Type B pancreatic cell (in vitro differentiated cells): ENCODE data around the gene PLCL1. TPM values are rescaled to one million over a fixed set of nuclear protein-coding genes. Genes with fewer than 3 reads are reported as not detected.
"Not testable (repeated sequence)": the region's sequence is repeated elsewhere in the genome, so short reads cannot be mapped to it uniquely, and the experiment has no call there.

Experiments
- DNase-seq: peaks from one replicate; pipeline ENCODE4 v3.0.0; 2021; ENCODE audit warnings: mixed read lengths; ENCODE audit not compliant: unreplicated experiment; ENCODE audit errors: extremely low spot score
- H3K27ac Mint-ChIP-seq: 2 replicates; pipeline ENCODE4 v1.8.0; 2021; ENCODE audit warnings: mild to moderate bottlenecking, mixed read lengths
- H3K27me3 Mint-ChIP-seq: 2 replicates; pipeline ENCODE4 v1.8.0; 2021; ENCODE audit warnings: mixed read lengths
- H3K36me3 Mint-ChIP-seq: 2 replicates; pipeline ENCODE4 v1.8.0; 2021; ENCODE audit warnings: mixed read lengths
- H3K4me1 Mint-ChIP-seq: one replicate; pipeline ENCODE4 v1.8.0; 2021; ENCODE audit warnings: mixed read lengths; ENCODE audit not compliant: unreplicated experiment
- H3K4me3 Mint-ChIP-seq: 2 replicates; pipeline ENCODE4 v1.8.0; 2021; ENCODE audit warnings: mild to moderate bottlenecking, mixed read lengths
- H3K9me3 Mint-ChIP-seq: 2 replicates; pipeline ENCODE4 v1.8.0; 2021; ENCODE audit warnings: mixed read lengths
- total RNA-seq: library from RNA; stranded (reverse); gene quantifications from 2 replicates; pipeline ENCODE4 v1.2.1, GENCODE V29; 2021; ENCODE audit warnings: low replicate concordance
- TF ChIP-seq, protein P1 (sequence below): fragments of 200-600 bp; sonication (generic); conservative IDR thresholded peaks from 2 replicates; pipeline ENCODE4 v1.5.0; 2021; ENCODE audit warnings: antibody characterized with exemption, mild to moderate bottlenecking

Gene PLCL1
- total RNA-seq, 1 donor from 2014 or later, result 4.4 TPM

GRCh38 chr2:198006733-198007132 lies 202.3 kb downstream of the PLCL1 start:
- H3K27ac Mint-ChIP-seq, result no peak overlapping the region
- H3K4me1 Mint-ChIP-seq, result no peaks in the 10 kb centered on the region
- TF ChIP-seq, protein P1, sequence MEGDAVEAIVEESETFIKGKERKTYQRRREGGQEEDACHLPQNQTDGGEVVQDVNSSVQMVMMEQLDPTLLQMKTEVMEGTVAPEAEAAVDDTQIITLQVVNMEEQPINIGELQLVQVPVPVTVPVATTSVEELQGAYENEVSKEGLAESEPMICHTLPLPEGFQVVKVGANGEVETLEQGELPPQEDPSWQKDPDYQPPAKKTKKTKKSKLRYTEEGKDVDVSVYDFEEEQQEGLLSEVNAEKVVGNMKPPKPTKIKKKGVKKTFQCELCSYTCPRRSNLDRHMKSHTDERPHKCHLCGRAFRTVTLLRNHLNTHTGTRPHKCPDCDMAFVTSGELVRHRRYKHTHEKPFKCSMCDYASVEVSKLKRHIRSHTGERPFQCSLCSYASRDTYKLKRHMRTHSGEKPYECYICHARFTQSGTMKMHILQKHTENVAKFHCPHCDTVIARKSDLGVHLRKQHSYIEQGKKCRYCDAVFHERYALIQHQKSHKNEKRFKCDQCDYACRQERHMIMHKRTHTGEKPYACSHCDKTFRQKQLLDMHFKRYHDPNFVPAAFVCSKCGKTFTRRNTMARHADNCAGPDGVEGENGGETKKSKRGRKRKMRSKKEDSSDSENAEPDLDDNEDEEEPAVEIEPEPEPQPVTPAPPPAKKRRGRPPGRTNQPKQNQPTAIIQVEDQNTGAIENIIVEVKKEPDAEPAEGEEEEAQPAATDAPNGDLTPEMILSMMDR, result no peak
- H3K27me3 Mint-ChIP-seq, result no peaks in the 10 kb centered on the region
- H3K9me3 Mint-ChIP-seq, result no peaks in the 10 kb centered on the region
- no peak for DNase-seq
- no peak overlapping the region for H3K4me3 Mint-ChIP-seq
- no peaks in the 10 kb centered on the region for H3K36me3 Mint-ChIP-seq

DNA sequence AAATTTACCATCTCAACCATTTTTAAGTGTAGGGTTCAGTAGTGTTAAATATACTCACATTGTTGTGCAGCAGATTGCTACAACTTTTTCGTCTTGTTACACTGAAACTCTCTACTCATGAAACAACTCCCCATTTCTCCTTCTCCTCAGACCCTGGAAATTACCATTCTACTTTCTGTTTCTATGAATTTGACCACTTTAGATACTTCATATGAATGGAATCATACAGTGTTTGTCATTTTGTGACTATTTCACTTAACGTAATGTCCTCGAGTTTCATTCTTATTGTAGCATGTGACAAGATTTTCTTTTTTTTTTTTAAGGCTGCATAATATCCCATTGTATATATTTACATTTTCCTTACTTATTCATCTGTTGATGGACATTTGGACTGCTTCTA lies 203.8 kb downstream of the PLCL1 start:
- Mint-ChIP-seq H3K36me3 (no peaks in the 10 kb centered on the region), H3K27ac (no peak overlapping the region), H3K9me3 (no peaks in the 10 kb centered on the region), H3K4me1 (no peaks in the 10 kb centered on the region), H3K4me3 (no peak overlapping the region), H3K27me3 (no peaks in the 10 kb centered on the region)
- TF ChIP-seq, protein P1, result no peak
- DNase-seq, result no peak

DNA sequence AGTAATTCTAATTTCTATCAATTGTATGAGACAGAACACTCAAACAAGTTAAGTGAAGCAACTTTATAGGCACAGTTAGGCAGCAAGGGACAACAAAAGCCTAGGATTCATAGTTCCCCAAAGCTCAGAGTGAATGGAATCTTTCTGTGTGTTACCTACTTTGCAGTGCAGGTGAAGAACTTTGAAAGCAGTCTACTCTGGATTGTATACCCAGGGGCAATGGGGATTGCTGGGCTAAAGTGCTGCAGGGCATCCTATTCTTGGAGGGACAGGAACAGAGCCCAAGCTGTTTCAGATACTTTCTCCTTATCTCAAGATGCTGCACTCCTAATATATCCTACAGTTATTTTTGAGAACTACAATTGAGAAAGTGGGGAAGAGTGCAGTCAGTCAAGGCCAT lies 207.6 kb downstream of the PLCL1 start:
- no peak overlapping the region for H3K4me3 Mint-ChIP-seq
- H3K9me3 Mint-ChIP-seq, result no peaks in the 10 kb centered on the region
- H3K4me1 Mint-ChIP-seq, result no peaks in the 10 kb centered on the region
- no peak overlapping the region for H3K27ac Mint-ChIP-seq
- TF ChIP-seq, protein P1, result no peak
- H3K36me3 Mint-ChIP-seq, result no peaks in the 10 kb centered on the region
- no peaks in the 10 kb centered on the region for H3K27me3 Mint-ChIP-seq
- DNase-seq, result no peak

- Mint-ChIP-seq H3K4me3 (no peak overlapping the region), H3K9me3 (no peaks in the 10 kb centered on the region), H3K27me3 (no peaks in the 10 kb centered on the region), H3K4me1 (no peaks in the 10 kb centered on the region), H3K27ac (no peak overlapping the region), H3K36me3 (no peaks in the 10 kb centered on the region)
- DNase-seq, result no peak
- TF ChIP-seq, protein P1, result no peak
Measured at GRCh38 chr2:198016243-198016642, 211.8 kb downstream of the PLCL1 start.

GRCh38 chr2:198017068-198017467 lies 212.7 kb downstream of the PLCL1 start:
- TF ChIP-seq, protein P1, result no peak

GRCh38 chr2:198028955-198029354 lies 224.6 kb downstream of the PLCL1 start:
- H3K36me3 Mint-ChIP-seq, result no peaks in the 10 kb centered on the region
- no peaks in the 10 kb centered on the region for H3K9me3 Mint-ChIP-seq
- no peak overlapping the region for H3K27ac Mint-ChIP-seq
- TF ChIP-seq, protein P1, result no peak
- no peaks in the 10 kb centered on the region for H3K4me1 Mint-ChIP-seq
- H3K4me3 Mint-ChIP-seq, result no peak overlapping the region
- DNase-seq, result no peak
- peaks cover 4% of the 10 kb centered on the region for H3K27me3 Mint-ChIP-seq

More at GRCh38 chr2:198017068-198017467, 212.7 kb downstream of the PLCL1 start:
- DNase-seq, result no peak
- H3K4me1 Mint-ChIP-seq, result no peaks in the 10 kb centered on the region
- H3K9me3 Mint-ChIP-seq, result no peaks in the 10 kb centered on the region
- H3K27ac Mint-ChIP-seq, result no peak overlapping the region
- no peaks in the 10 kb centered on the region for H3K36me3 Mint-ChIP-seq
- H3K4me3 Mint-ChIP-seq, result no peak overlapping the region
- H3K27me3 Mint-ChIP-seq, result no peaks in the 10 kb centered on the region

DNA sequence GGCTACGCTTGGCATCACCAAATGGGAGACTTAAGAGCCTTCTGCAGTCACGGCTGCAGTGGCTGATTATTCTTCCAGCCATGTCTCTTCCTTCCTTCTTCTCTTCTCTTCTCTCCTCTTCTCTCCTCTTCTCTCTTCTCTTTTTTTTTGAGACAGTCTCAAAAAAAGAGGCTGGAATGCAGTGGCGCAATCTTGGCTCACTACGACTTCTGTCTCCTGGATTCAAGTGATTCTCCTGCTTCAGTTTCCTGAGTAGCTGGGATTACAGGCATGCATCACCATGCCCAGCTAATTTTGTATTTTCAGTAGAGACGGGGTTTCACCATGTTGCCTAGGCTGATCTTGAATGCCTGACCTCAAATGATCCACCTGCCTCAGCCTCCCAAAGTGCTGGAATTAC lies 225.2 kb downstream of the PLCL1 start:
- not testable (repeated sequence) for H3K9me3 Mint-ChIP-seq, DNase-seq, H3K36me3 Mint-ChIP-seq, H3K27me3 Mint-ChIP-seq, H3K27ac Mint-ChIP-seq, H3K4me1 Mint-ChIP-seq, H3K4me3 Mint-ChIP-seq
